Trophoblast cell (in vitro differentiated cells and primary cell): ENCODE results near the gene MAGEC3. TPM values are rescaled to one million over a fixed set of nuclear protein-coding genes. Genes with fewer than 3 reads are reported as not detected.
A peak's percentile ranks its signal among the peaks of the same experiment; 100 is the strongest.

Experiments
- DNase-seq, 2 donors: peaks; one replicate each; pipeline ENCODE4 v3.0.0-alpha.2; 2016
- H2AFZ ChIP-seq: 2 replicates; pipeline ENCODE4 v1.6.1; 2013; ENCODE audit warnings: low read length, moderate library complexity, mild to moderate bottlenecking; ENCODE audit not compliant: insufficient read depth, poor library complexity
- H2AK5ac ChIP-seq: 2 replicates; pipeline ENCODE4 v1.6.1; 2013; ENCODE audit warnings: mild to moderate bottlenecking, low read length
- H2BK120ac ChIP-seq: 2 replicates; pipeline ENCODE4 v1.6.1; 2013; ENCODE audit warnings: low read length, mild to moderate bottlenecking, moderate library complexity; ENCODE audit not compliant: insufficient read depth, poor library complexity
- H2BK12ac ChIP-seq: 2 replicates; pipeline ENCODE4 v1.6.1; 2013; ENCODE audit warnings: mild to moderate bottlenecking, low read length, moderate library complexity
- H2BK5ac ChIP-seq: 2 replicates; pipeline ENCODE4 v1.6.1; 2013; ENCODE audit warnings: low read length, low read depth, moderate library complexity, mild to moderate bottlenecking; ENCODE audit not compliant: poor library complexity
- H3K14ac ChIP-seq: 2 replicates; pipeline ENCODE4 v1.6.1; 2013; ENCODE audit warnings: mild to moderate bottlenecking, low read length
- H3K18ac ChIP-seq: 2 replicates; pipeline ENCODE4 v1.6.1; 2013; ENCODE audit warnings: mild to moderate bottlenecking, low read length
- H3K23ac ChIP-seq: 2 replicates; pipeline ENCODE4 v1.6.1; 2013; ENCODE audit warnings: low read length
- H3K27ac ChIP-seq: 2 replicates; pipeline ENCODE4 v1.5.1; 2013; ENCODE audit warnings: low read depth, mild to moderate bottlenecking, inconsistent platforms, low read length, moderate library complexity
- H3K27me3 ChIP-seq: 2 replicates; pipeline ENCODE4 v1.6.1; 2013; ENCODE audit warnings: inconsistent platforms, mild to moderate bottlenecking, low read length, moderate library complexity; ENCODE audit not compliant: insufficient read depth
- H3K36me3 ChIP-seq, 2 experiments: 1 replicate in 1 of 2; 2 replicates in 1 of 2; pipeline ENCODE4 v1.6.1; 2013; ENCODE audit warnings: low read length in 2 of 2, mild to moderate bottlenecking in 2 of 2, moderate library complexity in 1 of 2; ENCODE audit not compliant: insufficient read depth in 2 of 2, control insufficient read depth in 1 of 2
- H3K4ac ChIP-seq: 2 replicates; pipeline ENCODE4 v1.6.1; 2013; ENCODE audit warnings: low read depth, mild to moderate bottlenecking, low read length, moderate library complexity
- H3K4me1 ChIP-seq, 2 experiments: 1 replicate in 1 of 2; 2 replicates in 1 of 2; pipeline ENCODE4 v1.6.1; 2013; ENCODE audit warnings: low read length in 2 of 2, mild to moderate bottlenecking in 2 of 2, moderate library complexity in 1 of 2; ENCODE audit not compliant: insufficient read depth in 2 of 2, control insufficient read depth in 1 of 2
- H3K4me2 ChIP-seq: 2 replicates; pipeline ENCODE4 v1.6.1; 2013; ENCODE audit warnings: inconsistent platforms, mild to moderate bottlenecking, low read length, moderate library complexity
- H3K4me3 ChIP-seq: 2 replicates; pipeline ENCODE4 v1.5.1; 2013; ENCODE audit warnings: mild to moderate bottlenecking, low read depth, low read length, inconsistent platforms
- H3K79me1 ChIP-seq: one replicate; pipeline ENCODE4 v1.6.1; 2013; ENCODE audit warnings: low read length
- H3K79me2 ChIP-seq: 2 replicates; pipeline ENCODE4 v1.6.1; 2013; ENCODE audit warnings: low read length, mild to moderate bottlenecking; ENCODE audit not compliant: control insufficient read depth, insufficient read depth, poor library complexity
- H3K9ac ChIP-seq: 2 replicates; pipeline ENCODE4 v1.6.1; 2013; ENCODE audit warnings: mild to moderate bottlenecking, low read length
- H3K9me3 ChIP-seq: 2 replicates; pipeline ENCODE4 v1.6.1; 2013; ENCODE audit warnings: low read depth, mild to moderate bottlenecking, control low read depth, inconsistent platforms, low read length; ENCODE audit not compliant: insufficient read depth
- H4K12ac ChIP-seq: 2 replicates; pipeline ENCODE4 v1.6.1; 2013; ENCODE audit warnings: low read depth, mild to moderate bottlenecking, low read length, moderate library complexity
- H4K8ac ChIP-seq: 2 replicates; pipeline ENCODE4 v1.6.1; 2013; ENCODE audit warnings: low read depth, mild to moderate bottlenecking, low read length, moderate library complexity
- H4K91ac ChIP-seq: one replicate; pipeline ENCODE4 v1.6.1; 2013; ENCODE audit warnings: low read depth, mild to moderate bottlenecking, low read length, moderate library complexity
- WGBS: extraction: QIAGEN DNeasy Blood & Tissue Kit; methylation state at CpG from one replicate; pipeline ENCODE4 v1.1.7; 2013; ENCODE audit warnings: missing lambda C conversion rate; ENCODE audit not compliant: insufficient read length, insufficient coverage; ENCODE audit errors: extremely low coverage; 5-methylcytosine and 5-hydroxymethylcytosine counted together
- polyA plus RNA-seq: library from polyadenylated mRNA; stranded (reverse); fragments of 200-250 nt; gene quantifications from 2 replicates; pipeline ENCODE4 v1.2.3, GENCODE V29; 2013

Gene MAGEC3, protein sequence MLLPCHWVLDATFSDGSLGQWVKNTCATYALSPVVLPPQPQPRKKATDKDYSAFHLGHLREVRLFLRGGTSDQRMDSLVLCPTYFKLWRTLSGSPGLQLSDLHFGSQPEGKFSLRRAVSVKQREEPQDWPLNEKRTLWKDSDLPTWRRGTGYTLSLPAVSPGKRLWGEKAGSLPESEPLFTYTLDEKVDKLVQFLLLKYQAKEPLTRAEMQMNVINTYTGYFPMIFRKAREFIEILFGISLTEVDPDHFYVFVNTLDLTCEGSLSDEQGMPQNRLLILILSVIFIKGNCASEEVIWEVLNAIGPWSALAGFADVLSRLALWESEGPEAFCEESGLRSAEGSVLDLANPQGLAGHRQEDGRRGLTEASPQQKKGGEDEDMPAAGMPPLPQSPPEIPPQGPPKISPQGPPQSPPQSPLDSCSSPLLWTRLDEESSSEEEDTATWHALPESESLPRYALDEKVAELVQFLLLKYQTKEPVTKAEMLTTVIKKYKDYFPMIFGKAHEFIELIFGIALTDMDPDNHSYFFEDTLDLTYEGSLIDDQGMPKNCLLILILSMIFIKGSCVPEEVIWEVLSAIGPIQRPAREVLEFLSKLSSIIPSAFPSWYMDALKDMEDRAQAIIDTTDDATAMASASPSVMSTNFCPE
- polyA plus RNA-seq, result not detected in 2 replicates

DNA sequence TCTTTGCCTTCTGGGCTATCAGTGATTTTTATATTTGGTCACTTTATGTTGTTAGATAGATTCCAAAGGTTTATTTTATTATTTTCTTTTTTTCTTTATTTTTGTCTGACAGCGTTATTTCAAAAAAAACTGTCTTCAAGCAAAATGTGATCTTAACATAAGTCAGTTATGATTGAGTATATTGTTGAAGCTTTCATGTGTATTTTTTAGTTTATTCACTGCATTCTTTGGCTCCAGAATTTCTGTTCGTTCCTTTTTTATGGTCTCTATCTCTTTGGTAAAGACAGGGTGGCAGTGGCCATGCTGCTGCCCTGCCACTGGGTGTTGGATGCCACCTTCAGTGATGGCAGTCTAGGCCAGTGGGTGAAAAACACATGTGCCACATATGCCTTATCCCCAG lies at the start of gene MAGEC3:
TSS of gene MAGEC3 (plus strand) at position 301 of the 400 bp plus-strand sequence. CDS start at position 301, 0 bp downstream.
- H3K9ac ChIP-seq, result no peak within 1 kb of the TSS
- no peak within 1 kb of the TSS for H4K91ac ChIP-seq
- H3K4me1 ChIP-seq, result no peaks in the 10 kb centered on the region
- H3K36me3 ChIP-seq, result no peaks in the 10 kb centered on the region
- H2BK5ac ChIP-seq, result no peak within 1 kb of the TSS
- H3K18ac ChIP-seq, result no peak within 1 kb of the TSS
- no peaks in the 10 kb centered on the region for H3K79me1 ChIP-seq
- no peak within 1 kb of the TSS for H3K4me2 ChIP-seq
- no peak within 1 kb of the TSS for H3K27ac ChIP-seq
- WGBS, result no CpG with 5 or more reads among the region's 2 CpGs
- H2BK120ac ChIP-seq, result no peak within 1 kb of the TSS
- H2AK5ac ChIP-seq, result no peak within 1 kb of the TSS
- H2AFZ ChIP-seq, result no peak within 1 kb of the TSS
- no peak within 1 kb of the TSS for H3K4ac ChIP-seq
- H3K79me2 ChIP-seq, result no peaks in the 10 kb centered on the region
- no peak within 1 kb of the TSS for H3K23ac ChIP-seq
- H2BK12ac ChIP-seq, result no peak within 1 kb of the TSS
- H3K14ac ChIP-seq, result no peak within 1 kb of the TSS
- no peak for DNase-seq
- no peak within 1 kb of the TSS for H3K4me3 ChIP-seq
- H4K8ac ChIP-seq, result no peak within 1 kb of the TSS
- peak within 1 kb of the TSS; percentile 57 for H4K12ac ChIP-seq
- H3K9me3 ChIP-seq, result no peaks in the 10 kb centered on the region
- no peaks in the 10 kb centered on the region for H3K27me3 ChIP-seq

DNA sequence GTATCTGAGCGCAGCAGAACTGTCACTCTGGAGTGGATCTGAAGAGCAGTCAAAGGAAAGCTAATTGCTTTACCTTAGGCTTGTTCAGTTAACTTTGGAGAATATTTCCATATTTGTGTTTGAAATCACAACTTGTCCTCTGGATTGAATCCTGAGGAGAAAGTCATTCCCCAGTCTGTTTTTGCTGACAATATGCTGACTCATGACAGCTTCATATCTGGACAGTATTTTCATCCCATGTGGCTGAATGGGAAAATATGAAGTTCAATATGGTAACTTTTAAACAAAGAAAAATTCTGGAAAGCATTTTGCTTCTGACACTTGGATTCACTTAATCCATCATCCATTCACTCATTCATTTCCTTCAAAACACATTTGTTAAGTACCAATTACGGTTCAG lies 46.3 kb upstream of the MAGEC3 start:
- Histone ChIP-seq H3K27ac (no peak overlapping the region), H4K8ac (no peak overlapping the region)
- WGBS, result no CpG with 5 or more reads among the region's 2 CpGs

DNA sequence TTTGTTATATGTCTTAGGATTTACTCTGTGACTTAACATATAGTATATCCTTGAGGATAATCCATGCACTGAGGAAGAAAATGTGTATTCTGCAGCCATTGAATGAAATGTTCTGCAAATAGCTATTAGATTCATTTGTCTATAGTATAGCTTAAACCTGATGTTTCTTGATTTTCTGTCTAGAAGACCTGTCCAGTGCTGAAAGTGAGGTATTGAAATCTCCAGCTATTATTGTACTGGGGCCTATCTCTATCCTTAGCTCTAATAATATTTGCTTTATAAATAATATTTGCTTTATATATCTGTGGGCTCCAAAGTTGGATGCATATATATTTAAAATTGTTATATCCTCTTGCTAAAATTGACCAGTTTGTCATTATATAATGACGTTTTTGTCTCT lies 26.7 kb upstream of the MAGEC3 start:
- no peak overlapping the region for H3K4ac ChIP-seq
- H3K4me2 ChIP-seq, result no peak overlapping the region
- no peak overlapping the region for H3K14ac ChIP-seq
- no CpG with 5 or more reads among the region's 1 CpG for WGBS
- H2BK5ac ChIP-seq, result no peak overlapping the region
- no peak overlapping the region for H2BK120ac ChIP-seq
- H2AK5ac ChIP-seq, result no peak overlapping the region
- H3K4me1 ChIP-seq, result no peaks in the 10 kb centered on the region
- H3K36me3 ChIP-seq, result no peaks in the 10 kb centered on the region
- no peaks in the 10 kb centered on the region for H3K9me3 ChIP-seq
- no peaks in the 10 kb centered on the region for H3K79me1 ChIP-seq
- H3K23ac ChIP-seq, result no peak overlapping the region
- H4K8ac ChIP-seq, result no peak overlapping the region
- no peak overlapping the region for H2BK12ac ChIP-seq
- H3K4me3 ChIP-seq, result no peak overlapping the region
- no peak overlapping the region for H3K27ac ChIP-seq
- H4K91ac ChIP-seq, result no peak overlapping the region
- H3K27me3 ChIP-seq, result no peaks in the 10 kb centered on the region
- no peak overlapping the region for H3K18ac ChIP-seq
- H2AFZ ChIP-seq, result no peak overlapping the region
- no peak overlapping the region for H3K9ac ChIP-seq
- H4K12ac ChIP-seq, result no peak overlapping the region
- no peaks in the 10 kb centered on the region for H3K79me2 ChIP-seq
- DNase-seq, result no peak

More for the DNA sequence above, 46.3 kb upstream of the MAGEC3 start:
- H3K4me2 ChIP-seq, result no peak overlapping the region
- H2BK12ac ChIP-seq, result no peak overlapping the region
- no peak overlapping the region for H3K9ac ChIP-seq
- no peak overlapping the region for H4K91ac ChIP-seq
- no peaks in the 10 kb centered on the region for H3K27me3 ChIP-seq
- no peak overlapping the region for H3K23ac ChIP-seq
- no peaks in the 10 kb centered on the region for H3K9me3 ChIP-seq
- H3K36me3 ChIP-seq, result no peaks in the 10 kb centered on the region
- H3K4me3 ChIP-seq, result no peak overlapping the region
- H4K12ac ChIP-seq, result no peak overlapping the region
- no peak overlapping the region for H3K14ac ChIP-seq
- no peak for DNase-seq
- H3K79me2 ChIP-seq, result no peaks in the 10 kb centered on the region
- no peaks in the 10 kb centered on the region for H3K79me1 ChIP-seq
- no peak overlapping the region for H2BK120ac ChIP-seq
- H3K4ac ChIP-seq, result no peak overlapping the region
- no peaks in the 10 kb centered on the region for H3K4me1 ChIP-seq
- no peak overlapping the region for H2BK5ac ChIP-seq
- H3K18ac ChIP-seq, result no peak overlapping the region
- H2AK5ac ChIP-seq, result no peak overlapping the region
- H2AFZ ChIP-seq, result no peak overlapping the region

DNA sequence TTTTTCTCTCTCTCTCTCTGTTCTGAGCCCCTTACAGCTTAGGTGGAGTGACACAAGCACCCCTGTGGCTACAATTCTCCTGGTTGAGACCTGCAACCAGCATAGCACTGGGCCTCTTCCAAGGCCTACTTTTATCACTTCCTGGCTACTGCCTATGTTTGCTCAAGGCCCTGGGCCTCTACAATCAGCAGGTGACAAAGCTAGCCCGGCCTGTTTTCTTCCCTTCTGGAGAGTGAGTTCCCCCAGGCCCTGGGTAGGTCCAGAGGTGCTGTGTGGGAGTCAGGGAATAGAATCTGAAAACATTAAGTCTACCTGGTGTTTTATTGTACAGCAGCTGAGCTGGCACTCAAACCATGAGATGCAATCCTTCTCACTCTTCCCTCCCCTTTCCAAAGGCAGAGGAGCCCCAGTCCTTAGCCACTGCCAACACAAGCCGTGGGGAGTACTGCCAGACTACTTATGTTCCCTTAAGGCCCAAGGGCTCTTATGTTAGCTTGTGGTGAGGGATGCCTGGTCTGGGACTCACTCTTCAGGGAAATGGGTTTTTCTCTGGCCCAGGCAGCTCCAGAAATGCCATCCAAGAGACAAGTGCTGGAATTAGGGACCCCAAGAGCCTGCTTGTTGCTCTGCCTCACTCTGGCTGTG lies 23.8 kb upstream of the MAGEC3 start:
- Histone ChIP-seq H3K4me1 (no peaks in the 10 kb centered on the region), H3K9me3 (no peaks in the 10 kb centered on the region), H3K36me3 (no peaks in the 10 kb centered on the region), H2BK120ac (no peak overlapping the region), H3K27ac (no peak overlapping the region), H4K8ac (no peak overlapping the region), H3K18ac (no peak overlapping the region), H2BK12ac (no peak overlapping the region), H3K27me3 (no peaks in the 10 kb centered on the region), H2AFZ (no peak overlapping the region), H4K91ac (no peak overlapping the region), H3K4me3 (no peak overlapping the region), H3K9ac (no peak overlapping the region), H3K79me2 (no peaks in the 10 kb centered on the region), H4K12ac (no peak overlapping the region), H3K23ac (no peak overlapping the region), H2BK5ac (no peak overlapping the region), H3K4me2 (no peak overlapping the region), H3K4ac (no peak overlapping the region), H3K14ac (no peak overlapping the region), H2AK5ac (no peak overlapping the region), H3K79me1 (no peaks in the 10 kb centered on the region)
- DNase-seq, result no peak
- WGBS, result no CpG with 5 or more reads among the region's 2 CpGs
